Neural cell (in vitro differentiated cells): ENCODE data around the gene LY6G6F.

Experiments
- CTCF ChIP-seq: fragments of 450-650 bp; IDR thresholded peaks from 2 replicates; pipeline ENCODE4 v1.5.1; 2014; ENCODE audit warnings: antibody characterized with exemption, mild to moderate bottlenecking, moderate library complexity; ENCODE audit not compliant: poor library complexity, severe bottlenecking
- EZH2 ChIP-seq: fragments of 200-600, 300-800 bp; shearing (Covaris generic), sonication (generic); IDR thresholded peaks from 2 replicates; pipeline ENCODE4 v1.6.1; 2014; ENCODE audit warnings: antibody characterized with exemption, low read length, borderline replicate concordance, mild to moderate bottlenecking; ENCODE audit not compliant: insufficient read depth, poor library complexity, severe bottlenecking
- REST ChIP-seq: IDR thresholded peaks from 2 replicates; pipeline ENCODE4 v1.6.1; 2012; ENCODE audit warnings: borderline replicate concordance

GRCh38 chr6:31659649-31660380 is 46.9 kb upstream of the LY6G6F start:
- TF ChIP-seq EZH2 (no peak), CTCF (no peak), REST (no peak)
